K562 (cell line): ENCODE results near the gene OR4C13. TPM values are rescaled to one million over a fixed set of nuclear protein-coding genes. Genes with fewer than 3 reads are reported as not detected.

Experiments
- BRF1 ChIP-seq: IDR thresholded peaks from 3 replicates; pipeline ENCODE4 v1.6.1; 2011; ENCODE audit warnings: borderline replicate concordance, mild to moderate bottlenecking; ENCODE audit not compliant: insufficient read length; ENCODE audit errors: extremely low read depth
- E2F1 ChIP-seq: sonication (generic); formaldehyde crosslinking; IDR thresholded peaks from 2 replicates; pipeline ENCODE4 v1.8.1; 2023; ENCODE audit warnings: mild to moderate bottlenecking, missing genetic modification reagents, moderate library complexity
- ETV1 ChIP-seq: fragments of 450-650 bp; conservative IDR thresholded peaks from 2 replicates; pipeline ENCODE4 v1.6.1; 2016; ENCODE audit warnings: missing genetic modification characterization, control low read depth, low read depth, missing compliant biosample characterization
- GTF2F1 ChIP-seq: IDR thresholded peaks from 2 replicates; pipeline ENCODE4 v1.6.1; 2011; ENCODE audit warnings: low read depth, low read length, improper control_type of control experiment
- KLF16 ChIP-seq: IDR thresholded peaks from 2 replicates; pipeline ENCODE4 v1.6.1; 2016; ENCODE audit warnings: antibody characterized with exemption
- MYC ChIP-seq, 2 experiments: fragments of 250-450 bp in 1 of 2; sonication (Bioruptor Pico) in 1 of 2; IDR thresholded peaks; 2 replicates each; pipeline versions ENCODE4 v1.5.1 to v1.6.1; 2012 to 2021; ENCODE audit warnings: low read depth in 2 of 2, borderline replicate concordance in 1 of 2, improper control_type of control experiment in 1 of 2, low read length in 1 of 2, mild to moderate bottlenecking in 1 of 2, moderate library complexity in 1 of 2
- RBBP5 ChIP-seq: fragments of 200-600 bp; sonication (generic); IDR thresholded peaks from 2 replicates; pipeline ENCODE4 v1.6.1; 2012; ENCODE audit warnings: borderline replicate concordance, mild to moderate bottlenecking, low read length, control low read depth, inconsistent platforms; ENCODE audit not compliant: insufficient read depth, poor library complexity, severe bottlenecking
- SPI1 ChIP-seq: IDR thresholded peaks from 2 replicates; pipeline ENCODE4 v1.6.1; 2011; ENCODE audit warnings: low read depth, low read length, control low read depth, borderline replicate concordance
- TFAP4 ChIP-seq: sonication (generic); formaldehyde crosslinking; IDR thresholded peaks from 2 replicates; pipeline ENCODE4 v1.8.0; 2022; ENCODE audit warnings: missing genetic modification reagents, mild to moderate bottlenecking, moderate library complexity, borderline replicate concordance
- TFE3 ChIP-seq: fragments of 450-650 bp; formaldehyde crosslinking; IDR thresholded peaks from 2 replicates; pipeline ENCODE4 v1.4.0; 2020; ENCODE audit warnings: mild to moderate bottlenecking, mixed read lengths
- U2AF2 ChIP-seq: fragments of 200-400 bp; formaldehyde crosslinking; optimal IDR thresholded peaks from 2 replicates; pipeline ENCODE3; 2017; ENCODE audit warnings: low read depth, mild to moderate bottlenecking, low read length
- ZFX ChIP-seq: sonication (generic); formaldehyde crosslinking; IDR thresholded peaks from 2 replicates; pipeline ENCODE4 v1.8.0; 2022; ENCODE audit warnings: mild to moderate bottlenecking, missing genetic modification reagents, moderate library complexity
- ZNF280A ChIP-seq: fragments of 450-650 bp; IDR thresholded peaks from 2 replicates; pipeline ENCODE4 v1.6.1; 2018; ENCODE audit warnings: mild to moderate bottlenecking, low read depth; ENCODE audit not compliant: partially characterized antibody
- ZNF384 ChIP-seq: IDR thresholded peaks from 2 replicates; pipeline ENCODE4 v1.6.1; 2012; ENCODE audit warnings: low read depth, low read length, improper control_type of control experiment
- ZNF609 ChIP-seq: sonication (generic); formaldehyde crosslinking; IDR thresholded peaks from 2 replicates; pipeline ENCODE4 v1.8.1; 2023; ENCODE audit warnings: missing genetic modification reagents, mild to moderate bottlenecking, borderline replicate concordance
- polyA plus RNA-seq, 8 experiments: library from polyadenylated mRNA; depleted of rRNA in 4 of 8; stranded (reverse) in 5 of 8; unstranded in 3 of 8; fragments of >200 nt; fragmentation: Nextera tagmentation in 2 of 8; fragmentation: Illumina TruSeq in 1 of 8; extraction: Ambion mirVana in 2 of 8; extraction: Trizol in 1 of 8; gene quantifications; 2 replicates each; pipeline versions ENCODE4 v1.2.1 to v1.2.3, GENCODE V29; 2011 to 2014; ENCODE audit warnings: inconsistent platforms in 1 of 8, missing spikeins in 1 of 8
- total RNA-seq, 7 experiments: library from RNA; depleted of rRNA in 6 of 7; stranded (reverse); fragments of >200 nt in 6 of 7; fragmentation: Illumina TruSeq in 2 of 7; extraction: Trizol in 2 of 7; gene quantifications; 2 replicates each; pipeline versions ENCODE4 v1.2.1 to v1.2.3, GENCODE V29; 2011 to 2021; ENCODE audit warnings: low replicate concordance in 1 of 7

Gene OR4C13
- total and polyA plus RNA-seq, 9 of the 15 experiments (the other 6 are each of a cell fraction or from before 2014, with no cell fraction given) = not detected

GRCh38 chr11:49995565-49995964, 43.4 kb downstream of the OR4C13 start (continued):
- TF ChIP-seq ZNF609 (CRISPR knock-in tag) (no peak), GTF2F1 (no peak), KLF16 (peak; percentile 17; the same call in 1 of the 2 replicates), RBBP5 (no peak), E2F1 (CRISPR knock-in tag) (no peak), ZNF280A (no peak), TFE3 (CRISPR knock-in tag) (no peak), ETV1 (tag) (no peak), U2AF2 (no peak), SPI1 (no peak), BRF1 (no peak), ZFX (CRISPR knock-in tag) (no peak), TFAP4 (CRISPR knock-in tag) (no peak), ZNF384 (no peak), MYC (IDR thresholded peaks at IDR 0.05; ENCODE audit: low read depth, low read length) (peak; percentile 61; the same call in 1 of the 2 replicates), MYC (CRISPR knock-in tag; IDR thresholded peaks at IDR 0.05; ENCODE audit: borderline replicate concordance, low read depth) (no peak)
